ENCODE data around the gene CDC20. TPM values are rescaled to one million over a fixed set of nuclear protein-coding genes. Genes with fewer than 3 reads are reported as not detected.

CDC20 gene
- polyA plus RNA-seq, 12 donors, result 10.4 to 28.5 (median 15.4) TPM; not detected in 1

- DNase-seq, result no peak
These were observed 33.4 kb upstream of the CDC20 start for GRCh38 chr1:43325381-43325780.

- no peak for DNase-seq
These were observed 31.1 kb upstream of the CDC20 start for GRCh38 chr1:43327549-43328292.

GRCh38 chr1:43329995-43330751, 28.6 kb upstream of the CDC20 start:
- peak; percentile 19 for DNase-seq

- DNase-seq, result no peak
These were observed 27.1 kb upstream of the CDC20 start for GRCh38 chr1:43331688-43332087.

GRCh38 chr1:43334453-43335205, 24.2 kb upstream of the CDC20 start:
- DNase-seq, result no peak

GRCh38 chr1:43337588-43337987, 21.2 kb upstream of the CDC20 start, which contains the start of gene MPL:
Gene MPL (plus strand): TSS chr1:43337818. CDS start chr1:43337849, 31 bp downstream.
- DNase-seq, result no peak

- DNase-seq, result no peak
These were observed 20.8 kb upstream of the CDC20 start for GRCh38 chr1:43338001-43338400.

- DNase-seq, result no peak
These were observed 19.1 kb upstream of the CDC20 start for GRCh38 chr1:43339584-43340232.

- DNase-seq, result no peak
These were observed 18.2 kb upstream of the CDC20 start for GRCh38 chr1:43340559-43340958.

- DNase-seq, result no peak
These were observed 14.4 kb upstream of the CDC20 start for GRCh38 chr1:43344267-43344850.

GRCh38 chr1:43345120-43345519, 13.7 kb upstream of the CDC20 start:
- no peak for DNase-seq

GRCh38 chr1:43346636-43347035, 12.1 kb upstream of the CDC20 start:
- DNase-seq, result no peak

GRCh38 chr1:43348343-43348808, 10.4 kb upstream of the CDC20 start:
- DNase-seq, result no peak

- peak; percentile 35 for DNase-seq
These were observed 9.8 kb upstream of the CDC20 start for GRCh38 chr1:43348809-43349593.

GRCh38 chr1:43349594-43350306, 9.0 kb upstream of the CDC20 start:
- no peak for DNase-seq

- DNase-seq, result no peak
These were observed 7.8 kb upstream of the CDC20 start for GRCh38 chr1:43350976-43351375.

GRCh38 chr1:43351421-43352350, 7.1 kb upstream of the CDC20 start:
- DNase-seq, result no peak

- no peak for DNase-seq
These were observed 6.5 kb upstream of the CDC20 start for GRCh38 chr1:43352351-43352705.

GRCh38 chr1:43352881-43353280, 5.9 kb upstream of the CDC20 start:
- DNase-seq, result no peak
